Stimulated activated naive CD4-positive, alpha-beta T cell treated with Interleukin-2 at 50 U/mL for 16 hours (primary cell): Measurements from ENCODE around the gene RECQL5.

Experiments used
- DNase-seq: peaks from one replicate; lab custom pipeline; 2025; lab: John Stamatoyannopoulos, UW

RECQL5 gene

DNA sequence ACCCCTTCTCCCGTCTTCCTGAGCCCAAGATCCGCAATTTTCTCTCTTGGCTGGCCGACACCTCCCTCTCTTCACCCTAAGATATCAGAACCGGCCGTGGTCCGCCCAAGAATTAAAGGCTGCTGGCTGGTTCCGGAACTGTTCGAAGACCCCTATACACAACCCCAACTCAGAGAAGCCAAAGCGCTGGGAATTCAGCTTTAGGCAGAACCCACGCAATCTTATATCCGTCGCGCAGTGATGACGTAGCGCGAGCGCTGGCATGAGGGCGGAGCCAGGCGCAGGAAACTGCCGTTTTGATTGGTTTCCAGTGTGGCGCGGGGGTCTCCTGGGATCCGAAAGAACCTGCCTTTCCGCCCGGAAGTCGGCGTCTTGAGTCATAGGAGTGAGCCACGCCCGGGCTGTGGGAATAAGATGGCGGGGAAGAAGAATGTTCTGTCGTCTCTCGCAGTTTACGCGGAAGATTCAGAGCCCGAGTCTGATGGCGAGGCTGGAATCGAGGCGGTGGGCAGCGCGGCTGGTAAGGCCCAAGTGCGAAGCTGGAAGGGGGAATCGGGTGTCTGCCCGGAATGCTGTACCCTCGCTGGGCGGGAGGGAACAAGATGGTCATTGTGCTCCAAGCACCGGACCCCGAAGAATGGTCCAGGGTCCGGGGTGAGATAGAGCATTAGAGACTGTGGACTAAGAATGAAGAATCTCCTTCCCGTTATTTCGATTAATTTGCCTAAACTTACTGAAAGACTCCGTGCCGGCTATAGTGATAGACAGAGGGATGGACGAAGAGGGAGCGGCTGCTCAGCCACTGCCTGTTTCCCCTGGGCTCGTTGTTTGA is at the start of gene RECQL5, which contains the start of gene SAP30BP:
Gene RECQL5 (minus strand): TSS at position 196 of the 832 bp plus-strand sequence. CDS start 597 bp downstream, outside the sequence.
Gene SAP30BP (plus strand): TSS at position 380 of the 832 bp plus-strand sequence. CDS start 35 bp downstream, at position 415.
- DNase-seq, result peak; percentile 98

DNA sequence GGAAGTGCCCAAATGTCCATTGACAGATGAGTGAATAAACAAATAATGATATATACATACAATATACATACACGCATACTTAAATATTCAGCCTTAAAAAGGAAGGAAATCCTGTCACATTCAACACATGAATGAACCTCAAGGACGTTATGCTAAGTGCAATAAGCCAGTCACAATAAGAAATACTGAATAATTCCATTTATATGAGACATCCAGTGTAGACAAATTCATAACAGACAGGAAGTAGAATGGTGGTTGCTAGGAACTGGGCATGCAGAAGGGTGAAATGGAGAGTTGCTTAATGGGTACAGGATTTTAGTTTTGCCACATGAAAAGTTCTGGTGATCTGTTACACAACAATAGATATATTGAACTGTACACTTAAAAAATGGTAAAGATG is 45.5 kb upstream of the RECQL5 start:
- DNase-seq, result no peak

DNA sequence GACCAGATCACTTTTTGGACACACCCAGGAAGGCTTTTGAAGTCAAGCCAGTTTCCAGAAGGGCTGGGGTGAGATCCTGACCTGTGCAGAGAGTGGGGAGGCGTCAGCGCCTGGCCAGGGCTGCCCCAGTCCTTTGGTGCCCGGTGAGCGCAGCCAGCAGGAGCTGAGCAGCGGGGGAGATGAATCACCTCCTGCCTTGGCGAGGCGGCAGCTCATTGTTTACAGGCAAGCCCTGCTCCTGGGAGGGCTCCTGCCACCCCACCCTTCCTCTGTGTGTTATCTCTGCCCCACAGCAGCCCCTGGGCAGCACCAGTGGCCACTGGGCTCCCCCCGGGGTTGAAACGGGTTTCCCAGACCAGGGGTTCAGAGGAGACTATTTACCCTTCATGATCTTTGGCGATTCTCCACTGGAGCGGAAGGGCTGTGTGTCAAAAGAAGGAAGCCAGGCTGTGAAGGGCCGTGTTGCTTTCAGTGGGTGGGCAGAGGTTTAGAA is 40.2 kb upstream of the RECQL5 start:
- no peak for DNase-seq

DNA sequence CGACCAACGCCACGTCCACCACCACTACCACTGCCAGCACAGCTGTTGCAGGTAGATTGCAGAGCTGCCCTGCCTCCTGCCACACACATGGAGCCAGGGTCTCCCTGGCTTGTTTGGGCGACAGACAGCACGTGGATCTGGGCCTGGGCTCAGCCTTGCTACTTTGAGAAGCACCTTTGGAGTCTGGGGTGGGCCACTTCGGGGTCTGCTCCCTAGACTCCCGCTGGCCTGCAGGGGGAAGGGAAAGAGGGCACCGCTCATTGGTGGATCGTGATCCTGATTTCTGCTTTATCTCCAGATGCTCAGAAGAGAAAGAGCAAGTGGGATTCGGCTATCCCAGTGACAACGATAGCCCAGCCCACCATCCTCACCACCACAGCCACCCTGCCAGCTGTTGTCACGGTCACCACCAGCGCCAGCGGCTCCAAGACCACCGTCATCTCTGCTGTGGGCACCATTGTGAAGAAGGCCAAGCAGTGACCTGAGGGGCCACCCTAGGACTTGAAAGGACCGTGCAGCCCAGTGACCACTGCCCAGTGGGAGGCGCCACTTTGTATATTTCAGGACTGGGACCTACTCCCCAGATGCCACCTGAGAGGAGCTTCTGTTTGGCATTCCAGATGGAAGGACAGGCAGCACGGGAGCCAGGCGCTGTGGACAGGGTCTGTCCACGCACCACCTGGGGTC is 39.2 kb upstream of the RECQL5 start:
- no peak for DNase-seq

DNA sequence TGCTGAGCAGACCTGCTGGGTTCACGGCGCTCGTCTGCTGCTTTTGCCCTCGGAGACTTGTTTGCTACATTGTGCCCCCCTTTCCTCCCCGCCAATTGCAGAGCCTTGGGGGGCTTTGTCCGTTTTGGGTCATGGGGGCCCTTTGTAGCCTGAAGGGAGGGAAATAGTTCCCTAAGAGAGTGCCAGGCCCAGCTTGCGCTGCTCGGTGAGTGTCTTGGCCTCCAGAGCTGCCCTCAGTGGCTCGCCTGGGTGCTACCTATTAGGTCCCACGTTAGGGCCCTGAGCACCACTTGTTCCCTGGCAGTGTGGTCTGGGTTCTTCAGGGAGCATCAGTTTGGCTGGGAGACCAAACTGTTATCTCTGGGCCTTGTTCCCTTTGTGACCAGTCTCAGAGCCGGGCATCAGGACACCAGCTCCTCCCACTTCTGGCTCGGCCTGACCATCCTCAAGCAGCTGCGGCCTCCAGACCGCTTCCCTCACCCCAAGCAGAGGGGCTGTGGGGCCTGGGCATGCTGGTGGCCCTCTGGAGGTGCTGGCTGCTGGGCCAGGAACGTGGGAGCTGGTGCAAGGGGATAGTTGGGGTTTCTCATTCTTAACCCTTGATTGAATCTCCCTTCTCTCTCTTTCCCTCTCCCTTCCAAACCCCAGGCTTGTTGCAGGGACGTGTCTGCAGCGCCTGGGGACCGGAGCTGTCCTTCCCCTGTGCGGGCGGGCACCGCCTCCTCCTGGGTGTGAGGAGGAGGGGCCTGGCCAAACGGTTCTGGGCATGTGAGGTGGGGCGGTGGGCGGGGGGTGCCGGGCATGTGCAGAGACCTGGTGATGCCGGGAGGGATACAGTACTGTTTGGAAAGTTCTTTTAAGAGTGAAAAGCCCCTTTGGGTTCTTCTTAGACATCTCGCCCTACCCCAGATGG is 38.3 kb upstream of the RECQL5 start:
- no peak for DNase-seq

DNA sequence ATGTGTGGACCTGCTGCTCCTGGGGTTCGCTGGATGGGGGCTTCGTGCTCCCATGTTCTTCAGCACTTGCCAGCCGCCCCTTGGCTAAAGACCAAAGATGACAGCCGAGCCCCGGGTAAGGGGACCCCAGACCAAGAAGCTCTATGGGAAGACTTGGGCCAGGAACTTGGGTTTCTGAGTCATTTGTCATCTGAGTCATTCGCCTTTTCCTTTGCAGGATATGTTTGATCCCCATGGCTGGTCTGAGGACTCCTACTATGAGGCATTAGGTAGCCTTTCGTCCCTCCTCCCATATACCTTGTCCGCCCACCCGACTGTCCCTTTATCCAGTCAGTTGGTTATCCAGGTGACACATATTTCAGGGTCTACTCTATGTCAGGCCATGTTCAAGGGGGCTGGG is 36.6 kb upstream of the RECQL5 start:
- no peak for DNase-seq

DNA sequence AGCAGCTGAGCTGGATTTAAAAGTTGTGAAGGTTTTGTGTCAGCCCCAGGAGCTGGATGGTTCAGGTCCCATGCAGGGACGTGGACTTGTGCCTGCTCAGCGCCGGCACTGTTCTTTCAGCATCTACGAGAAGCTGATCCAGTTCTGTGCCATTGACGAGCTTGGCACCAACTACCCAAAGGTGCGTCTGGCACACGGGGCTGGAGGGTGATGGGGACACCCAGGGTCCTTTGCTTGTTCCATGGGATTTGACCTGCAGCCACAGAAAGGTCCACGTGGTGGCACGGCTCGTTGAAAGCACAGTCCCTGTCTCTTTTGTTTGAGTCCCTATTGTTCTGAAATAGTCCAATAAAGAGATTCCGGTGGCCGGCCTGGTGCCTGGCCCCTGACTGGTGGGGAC is 36.2 kb upstream of the RECQL5 start:
- DNase-seq, result no peak

DNA sequence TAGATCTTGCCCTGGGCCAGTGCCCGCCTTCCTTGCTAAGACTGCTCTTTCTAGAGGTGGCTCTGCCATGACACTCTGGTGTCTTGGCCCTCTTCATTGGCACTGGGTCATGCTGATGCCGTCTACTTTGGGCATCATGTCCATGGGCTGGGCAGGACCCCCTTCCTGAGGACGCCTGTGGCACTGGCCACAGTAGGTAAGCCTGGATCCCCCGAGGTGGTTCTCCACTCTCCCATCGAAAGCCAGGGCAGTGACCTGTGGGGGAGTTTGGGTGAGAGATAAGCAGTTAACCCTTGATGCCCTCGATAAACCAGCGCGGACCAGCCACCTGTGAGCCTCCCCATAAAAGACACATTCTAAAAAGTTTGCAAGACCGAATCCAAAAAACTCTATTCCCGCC is 34.3 kb upstream of the RECQL5 start:
- no peak for DNase-seq

DNA sequence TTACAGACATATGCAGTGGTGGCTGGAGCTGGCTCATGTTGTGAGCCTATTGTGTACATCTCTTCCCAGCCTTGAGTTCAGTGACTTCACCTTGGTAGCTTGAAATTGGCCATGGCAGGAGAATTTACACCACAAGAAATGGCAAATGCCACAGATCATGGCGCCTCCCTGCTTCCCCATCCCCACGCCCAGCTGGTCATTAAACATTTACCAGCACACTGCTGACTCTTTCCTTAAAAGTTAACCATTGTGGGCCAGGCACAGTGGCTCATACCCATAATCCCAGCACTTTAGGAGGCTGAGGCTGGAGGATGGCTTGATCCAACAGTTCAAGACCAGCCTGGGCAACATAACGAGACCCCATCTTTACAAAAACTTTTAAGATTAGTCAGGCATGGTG is 31.7 kb upstream of the RECQL5 start:
- no peak for DNase-seq

DNA sequence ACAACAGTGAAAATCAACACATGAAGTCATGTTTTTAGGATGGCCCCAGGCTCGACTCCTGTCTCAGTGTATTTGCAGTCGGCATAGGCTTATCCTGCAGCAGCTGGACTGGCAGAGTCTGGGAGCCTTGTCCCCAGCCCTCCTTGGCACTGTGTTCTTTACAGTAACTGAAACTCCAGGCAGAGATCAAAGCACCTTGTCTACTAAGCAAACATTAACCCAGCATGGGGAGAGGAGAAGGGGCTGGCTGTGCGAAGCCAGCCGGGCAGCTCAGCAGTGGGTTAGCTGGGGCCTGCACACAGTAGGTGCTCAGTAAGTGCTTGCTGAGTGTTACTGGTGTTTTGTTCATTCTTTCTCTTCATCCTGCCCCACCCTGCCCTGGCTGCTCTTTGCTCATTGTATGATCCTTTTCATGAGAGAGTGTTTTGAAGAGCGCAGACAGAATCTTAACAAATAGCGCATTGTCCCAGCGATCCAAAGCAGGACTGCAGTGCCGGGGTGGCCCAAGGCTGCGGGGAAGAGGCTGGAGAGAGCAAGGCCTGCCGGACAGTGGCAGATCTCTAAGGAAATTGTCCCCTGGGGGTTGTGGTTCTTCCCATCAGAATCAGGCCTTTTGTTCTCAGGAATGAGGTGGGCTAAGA is 30.8 kb upstream of the RECQL5 start:
- no peak for DNase-seq

DNA sequence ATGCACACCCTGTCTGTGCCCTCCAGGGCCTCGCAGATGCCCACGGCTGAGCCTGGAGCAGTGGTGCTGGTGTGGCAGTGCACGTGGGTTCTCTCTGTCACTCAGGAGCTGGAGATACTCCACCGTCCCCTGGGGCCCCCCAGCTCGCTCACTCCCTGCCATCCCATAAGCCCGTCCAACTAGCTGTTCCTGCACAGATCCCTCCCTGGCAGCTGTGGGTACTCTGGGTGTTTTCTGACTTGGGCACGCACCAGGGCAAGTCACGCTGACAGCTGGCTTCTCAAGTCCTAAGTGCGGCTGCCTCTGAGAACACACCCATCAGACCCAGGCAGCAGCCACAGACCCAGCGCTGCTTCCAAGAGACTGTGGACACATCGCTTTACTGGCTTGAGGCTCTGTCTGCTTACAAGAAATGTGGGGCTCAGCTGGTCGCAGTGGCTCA is 28.9 kb upstream of the RECQL5 start:
- DNase-seq, result no peak

DNA sequence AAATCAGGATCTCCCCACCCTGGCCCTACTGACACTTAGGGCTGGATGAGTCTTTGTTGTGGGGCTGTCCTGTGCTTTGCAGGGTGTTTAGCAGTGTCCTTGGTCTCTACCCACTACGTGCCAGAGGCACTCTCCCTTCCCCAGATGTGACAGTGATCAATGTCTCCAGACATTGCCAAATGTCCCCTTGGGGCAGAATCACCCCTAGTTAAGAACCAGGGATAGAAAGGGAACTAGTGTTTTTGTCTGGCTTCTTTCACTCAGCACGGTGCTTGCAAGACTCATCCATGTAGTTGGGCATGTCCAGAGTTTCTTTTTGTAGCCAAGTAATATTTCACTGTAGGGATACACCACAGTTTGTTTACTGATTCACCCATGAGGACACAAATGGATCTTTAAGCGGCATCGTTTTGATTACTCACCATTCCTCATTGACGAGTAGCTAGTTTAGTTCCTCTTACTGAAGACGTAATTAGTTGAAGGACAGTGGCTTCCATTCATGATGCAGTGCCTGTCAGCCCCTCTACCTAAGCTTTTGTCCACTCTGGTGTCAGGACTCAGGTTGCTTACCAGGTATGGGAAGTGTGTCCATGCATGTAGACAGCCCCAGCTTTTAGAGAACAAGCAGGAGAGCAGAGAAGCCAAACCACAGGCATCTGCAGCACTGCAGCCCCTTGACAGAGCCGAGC is 28.3 kb upstream of the RECQL5 start:
- no peak for DNase-seq

DNA sequence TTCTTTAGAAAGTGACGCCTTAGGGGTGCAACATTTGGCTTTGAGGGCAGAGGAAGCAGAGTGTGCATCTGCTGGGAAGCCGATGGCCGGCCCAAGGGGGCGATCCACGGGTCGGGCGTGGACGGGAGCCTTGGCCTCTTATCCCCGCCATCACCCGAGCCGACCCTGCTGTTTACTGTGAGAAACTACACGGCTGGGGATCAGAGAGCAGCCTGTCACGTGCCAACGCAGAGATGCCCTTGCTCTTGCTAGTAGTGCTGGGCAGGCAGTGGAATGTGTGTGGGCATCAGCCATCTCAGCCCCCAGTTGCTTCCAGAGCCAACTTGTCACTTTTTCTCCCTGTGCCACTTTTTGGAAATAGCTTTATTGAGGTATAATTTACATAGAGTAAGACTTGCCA is 27.6 kb upstream of the RECQL5 start:
- DNase-seq, result no peak

DNA sequence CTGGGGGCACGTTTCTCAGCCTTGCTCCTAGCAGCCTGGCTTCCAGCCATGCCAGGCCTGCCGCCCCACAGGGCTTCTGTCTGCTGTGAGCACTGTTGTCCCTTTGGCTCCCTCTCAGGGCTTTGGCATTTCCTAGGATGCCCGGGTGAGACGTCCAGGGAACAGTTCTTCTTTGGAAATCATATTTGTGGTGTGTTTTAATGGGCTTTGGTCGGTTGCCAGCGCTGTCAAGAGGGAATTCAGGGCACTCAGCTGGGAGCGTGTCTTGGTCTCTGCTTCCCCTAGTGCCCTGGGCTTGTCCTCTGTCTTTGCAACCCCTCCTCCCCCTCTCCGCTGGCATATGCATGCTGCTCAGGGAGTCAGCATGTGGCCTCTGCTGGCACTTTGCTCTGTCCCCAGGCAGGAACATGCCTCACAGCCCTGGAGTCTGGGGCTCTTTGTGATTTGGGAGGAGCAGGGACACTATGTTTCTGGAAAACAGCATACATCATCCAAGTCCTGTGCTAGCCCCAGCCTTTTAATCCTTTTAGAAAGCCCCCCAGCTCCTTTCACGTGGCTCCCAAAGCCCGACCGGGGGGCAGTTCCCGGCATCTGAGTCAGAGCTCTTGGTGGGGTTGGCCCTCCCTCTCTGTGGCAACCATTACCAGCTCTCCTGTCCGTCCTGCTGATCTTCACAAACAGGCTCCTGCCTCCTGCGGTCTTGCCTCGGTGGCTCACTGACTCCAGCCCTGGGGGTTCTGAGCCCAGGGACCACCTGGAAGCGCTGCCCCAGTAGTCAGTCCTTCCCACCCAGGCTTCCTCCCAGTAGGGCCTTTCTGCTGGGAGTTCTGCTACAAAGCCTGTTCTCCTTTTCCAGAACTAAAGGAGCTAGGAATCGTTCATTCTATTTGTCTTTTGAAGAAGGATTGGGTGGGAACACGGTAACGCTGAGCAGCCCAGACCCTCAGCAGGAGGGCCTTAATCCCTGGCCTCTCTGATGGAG is 26.8 kb upstream of the RECQL5 start:
- no peak for DNase-seq

DNA sequence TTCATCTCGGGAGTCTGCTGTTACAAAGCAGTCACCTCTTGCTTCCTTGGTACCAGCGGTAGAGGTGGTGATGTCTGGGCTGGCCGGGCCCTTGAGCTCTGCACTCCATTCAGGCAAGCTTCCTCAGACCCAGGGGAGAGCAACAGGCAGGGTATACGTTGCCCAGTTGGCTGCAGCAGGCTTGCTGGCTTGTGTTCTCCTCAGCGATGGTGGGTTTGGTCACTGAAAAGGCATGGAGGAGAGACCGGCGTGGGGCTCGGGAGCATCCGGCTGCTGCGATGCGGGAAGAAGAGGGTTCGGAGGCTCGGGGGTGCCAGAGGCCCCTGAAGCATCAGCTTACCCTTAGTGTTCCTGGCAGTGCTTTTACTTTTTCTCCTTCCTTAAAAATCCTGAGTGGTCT is 26.0 kb upstream of the RECQL5 start:
- DNase-seq, result no peak

DNA sequence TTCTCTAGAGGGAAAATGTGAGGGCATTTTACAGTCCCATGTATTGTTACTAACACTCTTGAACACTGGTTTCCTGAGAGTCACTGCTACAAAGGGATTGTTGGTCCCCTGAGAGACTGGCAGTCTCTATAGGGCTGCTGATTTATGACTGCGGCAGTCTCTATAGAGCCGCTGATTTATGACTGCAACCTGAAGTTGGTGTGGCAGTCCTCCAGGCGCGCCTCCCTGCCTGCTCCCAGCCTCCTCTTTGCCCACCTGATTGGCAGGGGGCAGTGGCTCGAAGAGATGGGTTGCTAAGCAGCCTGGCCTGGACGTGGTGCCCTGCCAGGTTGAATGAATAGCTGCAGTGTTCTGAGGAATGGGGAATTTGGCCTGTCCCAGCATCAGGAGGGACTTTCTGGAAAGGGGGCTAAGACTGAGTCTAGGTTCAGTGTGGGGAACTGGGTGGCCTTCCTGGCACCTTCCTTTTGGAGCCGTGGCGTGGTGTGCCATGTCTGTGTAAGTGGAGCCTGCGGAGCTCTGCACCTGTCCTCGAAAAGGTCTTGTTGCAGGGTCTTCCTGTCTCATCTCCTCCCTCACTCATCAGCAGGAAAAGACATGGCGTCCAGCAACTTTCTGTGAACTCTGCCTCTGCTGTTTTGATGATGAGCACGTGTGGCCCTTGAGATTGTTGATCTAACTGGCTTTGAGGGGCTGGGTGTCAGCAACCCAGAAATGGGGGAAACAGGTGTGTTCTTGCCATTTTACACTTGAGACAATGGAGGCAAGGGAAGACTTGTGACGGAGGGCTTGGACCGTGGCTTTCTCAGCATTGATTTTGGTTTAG is 25.1 kb upstream of the RECQL5 start:
- DNase-seq, result no peak

DNA sequence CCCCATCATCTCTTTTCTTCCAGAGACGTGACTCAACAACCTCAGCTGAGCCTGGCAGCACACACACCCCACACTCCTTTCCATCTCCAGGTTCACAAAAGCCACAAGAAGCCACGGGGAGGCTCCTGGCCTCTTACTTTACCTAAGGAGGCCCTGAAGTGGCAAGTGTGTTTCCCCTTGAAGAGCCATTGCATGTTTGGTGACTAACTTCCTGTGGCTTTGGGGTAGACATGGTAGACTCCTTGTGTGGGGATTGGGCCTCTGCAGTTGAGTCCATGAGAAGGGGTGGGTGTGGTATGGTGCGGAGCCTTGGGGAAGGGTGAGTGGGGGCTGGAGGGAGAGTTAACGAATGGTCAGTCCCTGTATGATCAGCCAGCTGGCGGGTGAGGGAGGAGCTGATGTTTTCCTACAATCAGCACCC is 24.4 kb upstream of the RECQL5 start:
- DNase-seq, result no peak

DNA sequence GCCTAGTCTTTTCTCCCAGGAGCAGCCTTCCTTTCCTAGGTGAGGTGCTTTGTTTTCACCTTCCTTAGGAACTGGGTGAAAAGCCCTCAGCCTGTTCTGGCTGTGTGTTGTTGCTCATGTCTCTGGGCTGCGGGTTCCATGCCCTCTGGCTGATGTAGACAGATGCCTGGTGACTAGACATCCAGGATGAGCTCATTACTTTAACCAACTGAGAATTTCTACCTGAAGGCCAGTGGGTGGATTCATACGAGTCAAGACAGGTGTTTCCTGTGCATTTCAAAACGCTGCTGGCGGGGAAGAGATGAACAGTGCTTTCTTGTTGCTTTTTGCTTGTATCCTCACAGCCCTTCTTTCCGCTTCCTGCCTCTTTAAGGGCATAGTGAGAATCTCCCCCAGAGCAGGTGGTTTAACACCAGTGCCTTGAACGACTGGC is 22.5 kb upstream of the RECQL5 start:
- no peak for DNase-seq
